A673 (cell line): ENCODE results near the gene RALGPS1. TPM values are rescaled to one million over a fixed set of nuclear protein-coding genes. Genes with fewer than 3 reads are reported as not detected.

Source experiments
- BruUV-seq: library from RNA; stranded (reverse); fragments of 400-500 nt; replicated peaks from 2 replicates; lab custom pipeline; 2021; lab: Mats Ljungman, UMichigan
- CTCF ChIA-PET: fragments of 300-600 bp; sonication (Branson Sonifier 250); formaldehyde crosslinking; loops from one replicate; lab custom pipeline; 2022; ENCODE audit warnings: antibody characterized with exemption; lab: Charles Lee
- POLR2A ChIA-PET: fragments of 300-600 bp; sonication (Branson Sonifier 250); formaldehyde crosslinking; loops from one replicate; lab custom pipeline; 2022; ENCODE audit warnings: antibody characterized with exemption; ENCODE audit not compliant: low non-redundant PET; lab: Charles Lee
- DNase-seq: peaks from one replicate; pipeline ENCODE4 v3.0.0-alpha.2; 2015; ENCODE audit warnings: low spot score
- H3K27ac ChIP-seq: fragments of 200-600 bp; sonication (generic); 2 replicates; pipeline ENCODE4 v1.5.1; 2016; ENCODE audit warnings: mixed run types, low read depth, mild to moderate bottlenecking, mixed read lengths, antibody characterized with exemption, low read length; ENCODE audit not compliant: poor library complexity, severe bottlenecking
- H3K27me3 ChIP-seq: fragments of 200-600 bp; sonication (generic); replicated peaks from 2 replicates; pipeline ENCODE4 v1.6.1; 2017; ENCODE audit warnings: mixed run types, low read depth, mild to moderate bottlenecking, mixed read lengths, antibody characterized with exemption, low read length; ENCODE audit not compliant: insufficient read depth, poor library complexity
- H3K36me3 ChIP-seq: fragments of 200-600 bp; sonication (generic); 2 replicates; pipeline ENCODE4 v1.6.1; 2016; ENCODE audit warnings: mixed run types, mild to moderate bottlenecking, mixed read lengths, antibody characterized with exemption, low read length; ENCODE audit not compliant: insufficient read depth, poor library complexity, severe bottlenecking
- H3K4me1 ChIP-seq: fragments of 200-600 bp; sonication (generic); 2 replicates; pipeline ENCODE4 v1.6.1; 2017; ENCODE audit warnings: mixed run types, mild to moderate bottlenecking, mixed read lengths, antibody characterized with exemption, low read length; ENCODE audit not compliant: insufficient read depth, poor library complexity, severe bottlenecking
- H3K4me3 ChIP-seq: fragments of 200-600 bp; sonication (generic); 2 replicates; pipeline ENCODE4 v1.5.1; 2016; ENCODE audit warnings: low read depth, mixed run types, mild to moderate bottlenecking, mixed read lengths, low read length; ENCODE audit not compliant: poor library complexity, severe bottlenecking
- H3K9me3 ChIP-seq: fragments of 200-600 bp; sonication (generic); 2 replicates; pipeline ENCODE4 v1.6.1; 2016; ENCODE audit warnings: mixed run types, low read depth, mild to moderate bottlenecking, mixed read lengths, antibody characterized with exemption, low read length; ENCODE audit not compliant: poor library complexity, severe bottlenecking
- CTCF ChIP-seq: fragments of 300-800, 200-600 bp; sonication (generic); conservative IDR thresholded peaks from 2 replicates; pipeline ENCODE4 v1.5.1; 2017; ENCODE audit warnings: low read depth, mild to moderate bottlenecking, antibody characterized with exemption, low read length, moderate library complexity, mixed read lengths
- EZH2 ChIP-seq: fragments of 200-600 bp; sonication (generic); IDR thresholded peaks from 2 replicates; pipeline ENCODE4 v1.6.1; 2017; ENCODE audit warnings: borderline replicate concordance, low read depth, mild to moderate bottlenecking, mixed read lengths, antibody characterized with exemption, low read length; ENCODE audit not compliant: poor library complexity, severe bottlenecking
- intact Hi-C: fragments of 100-400 bp; cut with micrococcal nuclease; formaldehyde crosslinking; loops from one replicate; pipeline ENCODE4 v1.10.0; 2022; ENCODE audit not compliant: unreplicated experiment
- total RNA-seq: library from RNA; stranded (reverse); gene quantifications from 2 replicates; pipeline ENCODE4 v1.2.3, GENCODE V29; 2021

RALGPS1 gene
- total RNA-seq, 1 experiment from 2014 or later: 3.9 TPM

DNA sequence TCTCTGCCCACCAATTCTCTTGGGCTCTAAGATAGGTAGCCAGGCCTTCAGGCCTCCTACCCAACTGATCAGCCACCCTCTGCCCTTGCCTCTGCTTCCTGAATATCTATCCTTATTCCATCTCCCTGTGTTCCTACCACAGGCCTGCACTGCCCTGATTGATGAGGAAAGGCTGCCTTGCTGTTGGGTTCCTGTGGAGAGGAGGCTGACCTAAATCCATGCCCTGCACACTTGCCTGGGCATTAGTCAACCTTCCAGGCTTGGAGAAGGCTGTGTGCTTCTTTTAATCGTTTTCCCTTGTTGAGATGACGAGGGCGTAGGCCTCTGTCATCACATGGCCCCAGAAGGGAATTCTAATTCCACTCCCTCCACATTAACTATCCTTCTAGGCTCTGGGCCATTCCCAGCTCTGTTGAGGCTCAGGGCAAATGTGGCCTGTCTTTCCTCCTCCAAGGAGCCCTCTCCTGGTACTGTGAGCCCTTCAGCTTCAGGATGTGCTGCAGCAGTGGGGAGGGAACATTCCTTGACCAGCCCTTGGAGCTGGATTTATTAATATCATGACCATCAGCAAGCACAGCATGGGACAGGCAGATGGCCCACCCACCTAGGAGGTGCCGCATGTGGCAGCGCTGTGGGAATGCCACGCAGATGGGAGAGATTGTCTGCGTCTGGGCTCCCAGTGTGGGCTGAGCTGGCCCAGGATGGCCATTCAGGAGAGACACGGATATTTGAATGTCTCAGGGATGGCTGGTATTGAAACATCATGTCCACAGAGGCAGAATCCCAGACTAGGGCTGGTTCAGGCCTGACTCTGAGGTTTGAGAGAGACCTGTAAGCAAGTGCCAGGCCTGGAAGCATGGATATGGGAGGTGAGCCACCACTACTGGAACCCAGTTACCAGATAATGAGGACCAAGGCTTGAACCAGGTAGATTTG, 166.9 kb downstream of the RALGPS1 start:
- Histone ChIP-seq H3K36me3 (no peaks in the 10 kb centered on the region), H3K9me3 (no peaks in the 10 kb centered on the region), H3K27ac (no peak overlapping the region), H3K4me1 (no peaks in the 10 kb centered on the region), H3K4me3 (no peak overlapping the region), H3K27me3 (no peaks in the 10 kb centered on the region)
- POLR2A ChIA-PET: no interaction called here
- TF ChIP-seq EZH2: no peak
- TF ChIP-seq CTCF: no peak
- intact Hi-C loops: no loop called here
- BruUV-seq: no TSS peak
- no peak for DNase-seq
- CTCF ChIA-PET: no interaction called here

DNA sequence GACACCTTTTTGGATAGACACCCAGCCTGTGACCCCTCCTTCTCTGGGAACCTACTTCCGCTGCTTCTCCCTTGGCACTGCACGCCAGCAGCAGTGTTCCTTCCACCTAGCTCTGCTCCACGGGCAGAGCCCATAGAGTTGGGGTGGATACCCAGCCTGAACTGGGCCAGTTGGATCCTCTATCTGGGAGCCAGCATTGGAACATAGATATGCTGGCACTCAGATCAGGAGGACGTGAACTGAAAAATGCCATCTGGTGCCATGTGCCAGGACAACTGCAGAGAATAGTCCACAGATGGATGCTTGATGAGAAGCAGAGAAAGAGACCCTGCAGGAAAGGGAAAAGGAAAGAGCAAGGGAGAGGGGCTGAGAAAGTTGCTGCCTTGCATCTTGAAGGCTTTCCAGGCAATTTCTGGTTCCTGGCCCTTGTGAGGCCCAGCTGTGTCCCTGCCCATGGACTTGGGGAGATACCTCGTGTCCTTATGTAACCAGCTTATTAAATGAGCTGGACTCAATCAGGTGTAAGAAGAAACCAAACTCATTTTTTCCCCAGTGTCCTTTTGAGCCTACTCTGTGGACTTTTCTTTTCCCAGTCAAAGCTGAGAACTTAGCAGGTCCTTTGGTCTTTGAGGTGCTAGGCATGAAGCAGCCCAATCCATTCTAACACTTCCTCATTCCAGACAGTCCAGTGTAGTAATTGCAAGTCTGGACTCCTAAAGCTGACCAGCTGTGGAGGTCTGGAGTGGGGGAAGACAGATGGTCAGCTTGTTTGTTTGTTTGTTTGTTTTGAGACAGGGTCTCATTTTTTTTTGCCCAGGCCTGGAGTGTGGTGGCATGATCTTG, 168.8 kb downstream of the RALGPS1 start:
- no peaks in the 10 kb centered on the region for H3K27me3 ChIP-seq
- H3K36me3 ChIP-seq: no peaks in the 10 kb centered on the region
- DNase-seq: no peak
- intact Hi-C loops: no loop called here
- H3K9me3 ChIP-seq: no peaks in the 10 kb centered on the region
- TF ChIP-seq CTCF (no peak), EZH2 (no peak)
- BruUV-seq: no TSS peak
- no peak overlapping the region for H3K27ac ChIP-seq
- ChIA-PET CTCF (no interaction called here), POLR2A (no interaction called here)
- H3K4me3 ChIP-seq: no peak overlapping the region
- H3K4me1 ChIP-seq: no peaks in the 10 kb centered on the region

GRCh38 chr9:127084076-127085039, 169.8 kb downstream of the RALGPS1 start:
- H3K4me3 ChIP-seq: no peak overlapping the region
- POLR2A ChIA-PET: no interaction called here
- no peaks in the 10 kb centered on the region for H3K4me1 ChIP-seq
- CTCF ChIA-PET: no interaction called here
- H3K27me3 ChIP-seq: no peaks in the 10 kb centered on the region
- no peaks in the 10 kb centered on the region for H3K9me3 ChIP-seq
- H3K36me3 ChIP-seq: no peaks in the 10 kb centered on the region
- intact Hi-C loops: no loop called here
- DNase-seq: no peak
- no TSS peak for BruUV-seq
- no peak overlapping the region for H3K27ac ChIP-seq
- no peak for TF ChIP-seq CTCF
- no peak for TF ChIP-seq EZH2
